GM23338 (cell line): ENCODE data around the gene ZNF35. TPM values are rescaled to one million over a fixed set of nuclear protein-coding genes. Genes with fewer than 3 reads are reported as not detected.

Source experiments
- ATAC-seq: fragments of 200-7000 bp; cut with Tn5 transposase; 3 replicates; pipeline ENCODE4 v1.9.1; 2020
- DNase-seq: peaks from one replicate; pipeline ENCODE4 v3.0.0-alpha.2; 2015; ENCODE audit warnings: low spot score
- H2AFZ ChIP-seq: fragments of 200-600 bp; sonication (generic); 2 replicates; pipeline ENCODE4 v1.8.0; 2016; ENCODE audit warnings: antibody characterized with exemption, mild to moderate bottlenecking, moderate library complexity
- H3F3A ChIP-seq: fragments of 200-600 bp; sonication (generic); replicated peaks from 2 replicates; pipeline ENCODE4 v1.8.0; 2017; ENCODE audit warnings: antibody characterized with exemption, mixed run types, low read depth
- H3K27ac ChIP-seq: fragments of 200-600 bp; sonication (generic); 2 replicates; pipeline ENCODE4 v1.6.1; 2016; ENCODE audit warnings: low read depth
- H3K27me3 ChIP-seq: fragments of 200-600 bp; sonication (generic); 2 replicates; pipeline ENCODE4 v1.8.0; 2016; ENCODE audit warnings: mild to moderate bottlenecking, mixed run types, moderate library complexity; ENCODE audit not compliant: insufficient read depth
- H3K36me3 ChIP-seq: fragments of 200-600 bp; sonication (generic); 2 replicates; pipeline ENCODE4 v1.8.0; 2016; ENCODE audit warnings: mild to moderate bottlenecking; ENCODE audit not compliant: insufficient read depth
- H3K4me1 ChIP-seq: fragments of 200-600 bp; sonication (generic); 2 replicates; pipeline ENCODE4 v1.8.0; 2016; ENCODE audit warnings: mild to moderate bottlenecking, moderate library complexity; ENCODE audit not compliant: insufficient read depth
- H3K4me2 ChIP-seq: fragments of 200-600 bp; sonication (generic); 2 replicates; pipeline ENCODE4 v1.7.1; 2017; ENCODE audit warnings: mixed run types
- H3K4me3 ChIP-seq: fragments of 200-600 bp; sonication (generic); 2 replicates; pipeline ENCODE4 v1.6.1; 2016; ENCODE audit warnings: mixed run types
- H3K79me2 ChIP-seq: fragments of 200-600 bp; sonication (generic); replicated peaks from 2 replicates; pipeline ENCODE4 v1.8.0; 2017; ENCODE audit warnings: mild to moderate bottlenecking; ENCODE audit not compliant: insufficient read depth
- H3K9me2 ChIP-seq: fragments of 200-600 bp; sonication (generic); 2 replicates; pipeline ENCODE4 v1.8.0; 2017; ENCODE audit not compliant: insufficient read depth
- H4K20me1 ChIP-seq: fragments of 200-600 bp; sonication (generic); replicated peaks from 2 replicates; pipeline ENCODE4 v1.8.0; 2017; ENCODE audit warnings: mild to moderate bottlenecking; ENCODE audit not compliant: insufficient read depth
- H3K27ac Mint-ChIP-seq: 2 replicates; pipeline ENCODE4 v1.8.0; 2020; ENCODE audit warnings: inconsistent platforms, mild to moderate bottlenecking, moderate library complexity, mixed read lengths
- H3K27me3 Mint-ChIP-seq: 3 replicates; pipeline ENCODE4 v1.8.0; 2022; ENCODE audit warnings: low read depth, mild to moderate bottlenecking, moderate library complexity, mixed read lengths, inconsistent platforms; ENCODE audit not compliant: insufficient read depth, poor library complexity
- H3K36me3 Mint-ChIP-seq: 3 replicates; pipeline ENCODE4 v1.8.0; 2021; ENCODE audit warnings: low read depth, mild to moderate bottlenecking, inconsistent platforms, moderate library complexity, mixed read lengths
- H3K4me1 Mint-ChIP-seq: 3 replicates; pipeline ENCODE4 v1.8.0; 2020; ENCODE audit warnings: mild to moderate bottlenecking, inconsistent platforms, mixed read lengths
- H3K4me3 Mint-ChIP-seq: 3 replicates; pipeline ENCODE4 v1.8.0; 2021; ENCODE audit warnings: moderate library complexity, mild to moderate bottlenecking, inconsistent platforms, mixed read lengths
- H3K9me3 Mint-ChIP-seq: 3 replicates; pipeline ENCODE4 v1.8.0; 2020; ENCODE audit warnings: moderate library complexity, mild to moderate bottlenecking, inconsistent platforms, mixed read lengths
- CREB1 ChIP-seq: fragments of 250-450 bp; sonication (Bioruptor Pico); IDR thresholded peaks from 2 replicates; pipeline ENCODE4 v1.5.0; 2020; ENCODE audit warnings: low read depth, mild to moderate bottlenecking, moderate library complexity
- CTCF ChIP-seq, 2 experiments: fragments of 200-600 bp in 1 of 2; sonication (generic) in 1 of 2; conservative IDR thresholded peaks; 2 replicates each; pipeline versions ENCODE4 v1.5.1 to v1.6.1; 2016 to 2017; ENCODE audit warnings: antibody characterized with exemption in 2 of 2, low read depth in 2 of 2, mild to moderate bottlenecking in 2 of 2, moderate library complexity in 1 of 2
- ETS1 ChIP-seq: IDR thresholded peaks from 2 replicates; pipeline ENCODE4 v1.6.1; 2016; ENCODE audit warnings: antibody characterized with exemption
- EZH2 ChIP-seq: fragments of 200-600 bp; sonication (generic); IDR thresholded peaks from one replicate; pipeline ENCODE4 v1.8.0; 2017; ENCODE audit warnings: antibody characterized with exemption, mild to moderate bottlenecking, low read depth; ENCODE audit not compliant: unreplicated experiment
- EZH2phosphoT487 ChIP-seq: fragments of 200-600 bp; sonication (generic); IDR thresholded peaks from one replicate; pipeline ENCODE4 v1.8.1; 2018; ENCODE audit warnings: antibody characterized with exemption; ENCODE audit not compliant: unreplicated experiment
- JUNB ChIP-seq: IDR thresholded peaks from one replicate; pipeline ENCODE4 v1.6.1; 2016; ENCODE audit warnings: antibody characterized with exemption; ENCODE audit not compliant: unreplicated experiment
- NANOG ChIP-seq: IDR thresholded peaks from 2 replicates; pipeline ENCODE4 v1.6.1; 2016; ENCODE audit warnings: antibody characterized with exemption, borderline replicate concordance
- POLR2AphosphoS5 ChIP-seq: IDR thresholded peaks from 2 replicates; pipeline ENCODE4 v1.6.1; 2016; ENCODE audit warnings: antibody characterized with exemption, low read depth
- REST ChIP-seq: IDR thresholded peaks from one replicate; pipeline ENCODE4 v1.6.1; 2018; ENCODE audit warnings: antibody characterized with exemption; ENCODE audit not compliant: unreplicated experiment
- STAT1 ChIP-seq: IDR thresholded peaks from one replicate; pipeline ENCODE4 v1.6.1; 2016; ENCODE audit warnings: antibody characterized with exemption; ENCODE audit not compliant: unreplicated experiment
- ZNF114 ChIP-seq: fragments of 250-450 bp; sonication (Bioruptor Pico); IDR thresholded peaks from 2 replicates; pipeline ENCODE4 v1.5.0; 2020; ENCODE audit warnings: mild to moderate bottlenecking, moderate library complexity
- ZNF331 ChIP-seq: fragments of 250-450 bp; sonication (Bioruptor Pico); IDR thresholded peaks from 2 replicates; pipeline ENCODE4 v1.5.0; 2020; ENCODE audit warnings: low read depth, mild to moderate bottlenecking, moderate library complexity
- ZNF462 ChIP-seq: fragments of 250-450 bp; sonication (Bioruptor Pico); IDR thresholded peaks from 2 replicates; pipeline ENCODE4 v1.5.0; 2020; ENCODE audit warnings: mild to moderate bottlenecking, moderate library complexity
- polyA plus RNA-seq: library from polyadenylated mRNA; unstranded; fragments of >200 nt; fragmentation: Nextera tagmentation; extraction: Ambion mirVana; gene quantifications from 2 replicates; pipeline ENCODE4 v1.2.1, GENCODE V29; 2016
- total RNA-seq: library from RNA; depleted of rRNA; stranded (reverse); fragments of >200 nt; shearing (Covaris generic); gene quantifications from 2 replicates; pipeline ENCODE4 v1.2.3, GENCODE V29; 2014

ZNF35 gene
- total and polyA plus RNA-seq, 2 experiments from 2014 or later, result 18.5 to 26.2 TPM

- Mint-ChIP-seq H3K4me3 (no peak overlapping the region), H3K27me3 (no peaks in the 10 kb centered on the region), H3K9me3 (peaks cover 51% of the 10 kb centered on the region), H3K27ac (no peak overlapping the region), H3K4me1 (peaks cover 1% of the 10 kb centered on the region; the same call in 1 of the 3 replicates), H3K36me3 (peaks cover 58% of the 10 kb centered on the region)
- Histone ChIP-seq H3K27ac (no peak overlapping the region), H3K79me2 (peaks cover 8% of the 10 kb centered on the region; the same call in 1 of the 2 replicates), H2AFZ (no peak overlapping the region), H3K36me3 (peaks cover 44% of the 10 kb centered on the region), H3K4me3 (no peak overlapping the region), H3K27me3 (no peaks in the 10 kb centered on the region), H3F3A (no peaks in the 10 kb centered on the region), H3K4me1 (no peaks in the 10 kb centered on the region), H3K4me2 (no peak overlapping the region), H4K20me1 (no peaks in the 10 kb centered on the region; the same call in 1 of the 2 replicates), H3K9me2 (no peaks in the 10 kb centered on the region)
- ATAC-seq, result no peak
- no peak for DNase-seq
- TF ChIP-seq EZH2 (no peak), POLR2AphosphoS5 (no peak), CTCF (conservative IDR thresholded peaks at IDR 0.05; ENCODE audit: low read depth in 2 of 2) (no peak), ZNF114 (CRISPR knock-in tag) (no peak), EZH2phosphoT487 (no peak), ETS1 (no peak), ZNF462 (CRISPR knock-in tag) (no peak), NANOG (no peak), STAT1 (no peak), CREB1 (CRISPR knock-in tag) (no peak), REST (no peak), ZNF331 (CRISPR knock-in tag) (no peak), JUNB (no peak)
Measured at GRCh38 chr3:44643024-44643423, 5.5 kb upstream of the ZNF35 start.
